HCT116 (cell line): Measurements from ENCODE around the gene IL15RA.
"Not testable (repeated sequence)": the region's sequence is repeated elsewhere in the genome, so short reads cannot be mapped to it uniquely, and the experiment has no call there.

Source experiments
- CEBPB ChIP-seq: IDR thresholded peaks from 2 replicates; pipeline ENCODE4 v1.6.1; 2012; ENCODE audit warnings: low read depth
- ELF1 ChIP-seq: IDR thresholded peaks from 2 replicates; pipeline ENCODE4 v1.6.1; 2012; ENCODE audit warnings: low read depth, borderline replicate concordance
- EZH2 ChIP-seq: fragments of 200-600 bp; sonication (generic); IDR thresholded peaks from 2 replicates; pipeline ENCODE4 v1.6.1; 2017; ENCODE audit warnings: antibody characterized with exemption, mixed run types
- EZH2phosphoT487 ChIP-seq: fragments of 200-600 bp; IDR thresholded peaks from 2 replicates; pipeline ENCODE4 v1.6.1; 2018; ENCODE audit warnings: antibody characterized with exemption, borderline replicate concordance
- POLR2A ChIP-seq: IDR thresholded peaks from 2 replicates; pipeline ENCODE4 v1.7.0; 2011; ENCODE audit warnings: borderline replicate concordance; ENCODE audit not compliant: insufficient read depth, insufficient read length; ENCODE audit errors: extremely low read depth
- POLR2AphosphoS5 ChIP-seq: IDR thresholded peaks from 2 replicates; pipeline ENCODE4 v1.6.1; 2011; ENCODE audit warnings: mild to moderate bottlenecking, low read depth, low read length, moderate library complexity
- RAD21 ChIP-seq: IDR thresholded peaks from 2 replicates; pipeline ENCODE4 v1.6.1; 2012; ENCODE audit warnings: low read depth, mild to moderate bottlenecking
- YY1 ChIP-seq: IDR thresholded peaks from 2 replicates; pipeline ENCODE4 v1.6.1; 2011; ENCODE audit warnings: low read length, low read depth, moderate library complexity, mild to moderate bottlenecking; ENCODE audit not compliant: insufficient replicate concordance; ENCODE audit errors: extremely low read depth
- ZNF274 ChIP-seq: fragments of 200-500 bp; sonication (Bioruptor generic); IDR thresholded peaks from 2 replicates; pipeline ENCODE4 v1.6.1; 2014; ENCODE audit warnings: mild to moderate bottlenecking, low read depth, low read length, inconsistent platforms
- TF ChIP-seq, protein P1 (sequence below), 3 experiments: fragments of 200-600 bp in 1 of 3; sonication (generic) in 1 of 3; IDR thresholded peaks in 2 of 3; conservative IDR thresholded peaks in 1 of 3; 2 replicates each; pipeline ENCODE4 v1.5.1; 2012 to 2017; ENCODE audit warnings: low read depth in 2 of 3, low read length in 2 of 3, antibody characterized with exemption in 1 of 3, borderline replicate concordance in 1 of 3, control low read depth in 1 of 3, mild to moderate bottlenecking in 1 of 3, mixed read lengths in 1 of 3, mixed run types in 1 of 3, moderate library complexity in 1 of 3; ENCODE audit not compliant: insufficient read depth in 1 of 3
- TF ChIP-seq, protein P2 (sequence below): IDR thresholded peaks from 2 replicates; pipeline ENCODE4 v1.6.1; 2012

DNA sequence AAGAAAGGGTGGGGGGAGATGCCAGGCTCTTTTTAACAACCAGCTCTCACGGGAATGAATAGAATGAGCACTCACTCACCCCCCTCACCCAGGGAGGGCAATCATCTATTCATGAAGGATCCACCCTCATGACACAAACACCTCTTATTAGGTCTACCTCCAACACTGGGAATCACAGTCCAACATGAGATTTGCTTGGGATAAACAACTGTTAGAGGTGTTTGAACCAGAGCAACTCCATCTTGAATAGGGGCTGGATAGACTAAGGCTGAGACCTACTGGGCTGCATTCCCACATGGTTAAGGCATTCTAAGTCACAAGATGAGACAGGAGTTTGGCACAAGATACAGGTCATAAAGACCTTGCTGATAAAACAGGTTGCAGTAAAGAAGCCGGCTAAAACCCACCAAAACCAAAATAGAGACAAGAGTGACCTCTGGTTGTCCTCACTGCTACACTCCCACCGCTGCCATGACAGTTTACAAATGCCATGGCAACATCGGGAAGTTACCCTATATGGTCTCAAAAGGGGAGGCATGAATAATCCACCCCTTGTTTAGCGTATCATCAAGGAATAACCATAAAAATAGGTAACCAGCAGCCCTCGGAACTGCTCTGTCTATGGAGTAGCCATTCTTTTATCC lies 27.9 kb upstream of the IL15RA start:
- TF ChIP-seq, protein P1, sequence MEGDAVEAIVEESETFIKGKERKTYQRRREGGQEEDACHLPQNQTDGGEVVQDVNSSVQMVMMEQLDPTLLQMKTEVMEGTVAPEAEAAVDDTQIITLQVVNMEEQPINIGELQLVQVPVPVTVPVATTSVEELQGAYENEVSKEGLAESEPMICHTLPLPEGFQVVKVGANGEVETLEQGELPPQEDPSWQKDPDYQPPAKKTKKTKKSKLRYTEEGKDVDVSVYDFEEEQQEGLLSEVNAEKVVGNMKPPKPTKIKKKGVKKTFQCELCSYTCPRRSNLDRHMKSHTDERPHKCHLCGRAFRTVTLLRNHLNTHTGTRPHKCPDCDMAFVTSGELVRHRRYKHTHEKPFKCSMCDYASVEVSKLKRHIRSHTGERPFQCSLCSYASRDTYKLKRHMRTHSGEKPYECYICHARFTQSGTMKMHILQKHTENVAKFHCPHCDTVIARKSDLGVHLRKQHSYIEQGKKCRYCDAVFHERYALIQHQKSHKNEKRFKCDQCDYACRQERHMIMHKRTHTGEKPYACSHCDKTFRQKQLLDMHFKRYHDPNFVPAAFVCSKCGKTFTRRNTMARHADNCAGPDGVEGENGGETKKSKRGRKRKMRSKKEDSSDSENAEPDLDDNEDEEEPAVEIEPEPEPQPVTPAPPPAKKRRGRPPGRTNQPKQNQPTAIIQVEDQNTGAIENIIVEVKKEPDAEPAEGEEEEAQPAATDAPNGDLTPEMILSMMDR (IDR thresholded peaks at IDR 0.05 in 2 of 3, conservative IDR thresholded peaks at IDR 0.05 in 1 of 3; ENCODE audit: borderline replicate concordance in 1 of 3, insufficient read depth in 1 of 3, low read depth in 2 of 3, low read length in 2 of 3): not testable (repeated sequence)
- TF ChIP-seq EZH2phosphoT487, POLR2AphosphoS5, POLR2A, ZNF274, YY1, EZH2, RAD21, ELF1, CEBPB: not testable (repeated sequence)
- TF ChIP-seq, protein P2, sequence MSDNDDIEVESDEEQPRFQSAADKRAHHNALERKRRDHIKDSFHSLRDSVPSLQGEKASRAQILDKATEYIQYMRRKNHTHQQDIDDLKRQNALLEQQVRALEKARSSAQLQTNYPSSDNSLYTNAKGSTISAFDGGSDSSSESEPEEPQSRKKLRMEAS: not testable (repeated sequence)
